ENCODE results near the gene DAAM2. TPM values are rescaled to one million over a fixed set of nuclear protein-coding genes. Genes with fewer than 3 reads are reported as not detected.

DAAM2 gene
- total RNA-seq, 3 donors from 2014 or later, result 16.2 to 59.5 (median 41.3) TPM

DNA sequence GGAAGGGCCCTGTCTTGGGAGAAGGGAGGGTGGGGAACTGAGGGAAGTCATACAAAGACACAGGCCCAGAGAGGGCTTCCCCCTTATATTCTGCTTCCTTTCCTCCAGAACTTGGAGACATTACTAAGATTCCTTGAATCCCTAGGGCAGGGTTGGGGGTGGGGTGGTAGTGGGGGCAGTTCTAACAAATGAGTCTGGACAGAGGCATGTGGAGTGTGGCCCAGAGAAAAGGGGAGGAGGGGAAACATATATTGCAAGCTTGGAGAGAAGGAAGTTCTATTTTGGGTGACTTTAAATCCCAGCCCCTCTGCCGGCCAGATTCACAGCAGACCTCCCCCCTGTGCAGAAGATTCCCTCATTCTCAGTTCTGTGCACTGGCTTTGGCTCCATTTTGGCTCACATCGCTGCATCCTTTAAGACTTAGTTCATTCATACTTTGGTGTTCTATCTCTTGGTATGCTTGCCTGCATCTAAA, 43.7 kb downstream of the DAAM2 start:
- TF ChIP-seq POLR2AphosphoS5 (IDR thresholded peaks at IDR 0.05), result no peak
- TF ChIP-seq POLR2A (IDR thresholded peaks at IDR 0.05), result no peak
- TF ChIP-seq, protein P1, sequence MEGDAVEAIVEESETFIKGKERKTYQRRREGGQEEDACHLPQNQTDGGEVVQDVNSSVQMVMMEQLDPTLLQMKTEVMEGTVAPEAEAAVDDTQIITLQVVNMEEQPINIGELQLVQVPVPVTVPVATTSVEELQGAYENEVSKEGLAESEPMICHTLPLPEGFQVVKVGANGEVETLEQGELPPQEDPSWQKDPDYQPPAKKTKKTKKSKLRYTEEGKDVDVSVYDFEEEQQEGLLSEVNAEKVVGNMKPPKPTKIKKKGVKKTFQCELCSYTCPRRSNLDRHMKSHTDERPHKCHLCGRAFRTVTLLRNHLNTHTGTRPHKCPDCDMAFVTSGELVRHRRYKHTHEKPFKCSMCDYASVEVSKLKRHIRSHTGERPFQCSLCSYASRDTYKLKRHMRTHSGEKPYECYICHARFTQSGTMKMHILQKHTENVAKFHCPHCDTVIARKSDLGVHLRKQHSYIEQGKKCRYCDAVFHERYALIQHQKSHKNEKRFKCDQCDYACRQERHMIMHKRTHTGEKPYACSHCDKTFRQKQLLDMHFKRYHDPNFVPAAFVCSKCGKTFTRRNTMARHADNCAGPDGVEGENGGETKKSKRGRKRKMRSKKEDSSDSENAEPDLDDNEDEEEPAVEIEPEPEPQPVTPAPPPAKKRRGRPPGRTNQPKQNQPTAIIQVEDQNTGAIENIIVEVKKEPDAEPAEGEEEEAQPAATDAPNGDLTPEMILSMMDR (IDR thresholded peaks at IDR 0.05), result no peak
- peak overlapping the region in 1 of 2 donors; percentile 29 for H3K27ac ChIP-seq
- intact Hi-C loops (cut with DNase I; ENCODE audit: low total_unique reads), result no loop called here
- H3K9me3 ChIP-seq, result no peaks in the 10 kb centered on the region
- no peaks in the 10 kb centered on the region for H3K4me1 ChIP-seq
- no peaks in the 10 kb centered on the region for H3K27me3 ChIP-seq
- H3K36me3 ChIP-seq, result no peaks in the 10 kb centered on the region
- H3K4me3 ChIP-seq, result no peak overlapping the region
- DNase-seq (ENCODE audit: low spot score in 2 of 2), result no peak

DNA sequence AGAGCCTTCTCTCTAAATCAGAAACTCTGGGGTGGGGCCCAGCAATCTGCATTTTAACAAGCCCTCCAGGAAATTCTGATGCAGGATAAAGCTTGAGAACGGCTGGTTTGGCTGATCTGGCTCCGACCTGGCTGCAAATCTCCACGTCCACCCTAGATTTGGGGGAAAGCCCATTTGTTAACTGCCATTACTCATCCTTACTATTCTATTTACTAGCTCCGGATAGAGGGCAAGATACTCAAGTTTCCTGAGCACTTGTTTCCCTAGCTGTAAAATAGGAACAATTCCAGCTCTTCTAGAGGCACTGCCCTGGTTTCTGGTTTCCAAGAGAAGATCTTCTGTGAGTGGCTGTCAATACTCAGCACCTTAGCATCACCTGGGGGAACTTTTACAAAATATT, 44.4 kb downstream of the DAAM2 start:
- DNase-seq (ENCODE audit: low spot score in 2 of 2), result no peak
- H3K9me3 ChIP-seq, result no peaks in the 10 kb centered on the region
- no peaks in the 10 kb centered on the region for H3K27me3 ChIP-seq
- intact Hi-C loops (cut with DNase I; ENCODE audit: low total_unique reads), result no loop called here
- no peak overlapping the region for H3K4me3 ChIP-seq
- TF ChIP-seq, protein P1 (IDR thresholded peaks at IDR 0.05), result no peak
- TF ChIP-seq POLR2A (IDR thresholded peaks at IDR 0.05), result no peak
- no peak for TF ChIP-seq POLR2AphosphoS5 (IDR thresholded peaks at IDR 0.05)
- no peaks in the 10 kb centered on the region for H3K4me1 ChIP-seq
- H3K27ac ChIP-seq, result no peak overlapping the region
- H3K36me3 ChIP-seq, result no peaks in the 10 kb centered on the region

DNA sequence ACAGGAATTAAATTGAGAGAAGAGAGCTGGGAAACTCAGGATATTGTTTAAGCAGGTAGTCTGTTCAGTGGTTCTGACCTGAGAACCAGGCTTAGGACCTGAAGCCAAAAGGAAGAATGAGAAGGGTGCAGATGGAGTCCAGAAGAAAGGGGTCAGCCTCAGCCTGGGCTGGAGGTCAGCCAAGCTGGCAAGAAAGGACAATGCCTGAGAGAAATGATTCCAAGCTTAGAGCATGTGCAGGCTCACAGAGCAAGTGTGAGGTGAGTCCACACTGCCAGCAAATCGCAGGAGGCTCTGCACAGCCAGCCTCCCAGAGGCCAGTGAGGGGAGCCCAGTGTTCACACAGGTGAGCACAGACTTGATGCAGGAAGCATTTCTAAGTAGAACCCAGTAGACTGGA, 47.3 kb downstream of the DAAM2 start:
- no peak for TF ChIP-seq POLR2A (IDR thresholded peaks at IDR 0.05)
- TF ChIP-seq POLR2AphosphoS5 (IDR thresholded peaks at IDR 0.05), result no peak
- TF ChIP-seq, protein P1 (IDR thresholded peaks at IDR 0.05), result no peak
- intact Hi-C loops (cut with DNase I; ENCODE audit: low total_unique reads), result no loop called here
- Histone ChIP-seq H3K4me1 (no peaks in the 10 kb centered on the region), H3K27me3 (no peaks in the 10 kb centered on the region), H3K9me3 (no peaks in the 10 kb centered on the region), H3K4me3 (no peak overlapping the region), H3K27ac (no peak overlapping the region), H3K36me3 (no peaks in the 10 kb centered on the region)
- no peak for DNase-seq (ENCODE audit: low spot score in 2 of 2)

DNA sequence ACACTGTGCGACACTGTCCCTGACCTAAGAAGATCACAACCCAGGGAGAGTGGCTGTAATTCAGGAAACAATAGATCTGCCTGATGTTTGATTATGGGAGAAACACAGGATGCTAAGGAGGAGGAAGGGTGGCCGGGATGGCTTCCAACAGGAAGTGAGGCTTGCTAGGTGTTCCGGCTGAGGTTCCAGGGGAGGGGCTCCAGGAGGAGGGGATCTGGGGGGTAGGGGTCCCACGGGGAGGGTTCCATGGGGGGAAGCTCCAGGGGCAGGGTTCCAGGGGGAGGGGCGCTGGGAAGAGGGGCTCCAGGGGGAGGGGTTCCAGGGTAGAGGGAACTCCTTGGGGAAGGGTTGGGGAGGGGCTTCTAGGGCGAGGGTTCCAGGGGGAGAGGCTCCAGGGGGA, 48.6 kb downstream of the DAAM2 start:
- intact Hi-C loops (cut with DNase I; ENCODE audit: low total_unique reads), result no loop called here
- TF ChIP-seq, protein P1 (IDR thresholded peaks at IDR 0.05), result no peak
- no peak for TF ChIP-seq POLR2A (IDR thresholded peaks at IDR 0.05)
- no peak for TF ChIP-seq POLR2AphosphoS5 (IDR thresholded peaks at IDR 0.05)
- H3K27ac ChIP-seq, result peak overlapping the region in 1 of 2 donors; percentile 30
- H3K4me1 ChIP-seq, result no peaks in the 10 kb centered on the region
- no peak overlapping the region for H3K4me3 ChIP-seq
- DNase-seq (ENCODE audit: low spot score in 2 of 2), result no peak
- H3K36me3 ChIP-seq, result no peaks in the 10 kb centered on the region
- H3K9me3 ChIP-seq, result no peaks in the 10 kb centered on the region
- no peaks in the 10 kb centered on the region for H3K27me3 ChIP-seq

DNA sequence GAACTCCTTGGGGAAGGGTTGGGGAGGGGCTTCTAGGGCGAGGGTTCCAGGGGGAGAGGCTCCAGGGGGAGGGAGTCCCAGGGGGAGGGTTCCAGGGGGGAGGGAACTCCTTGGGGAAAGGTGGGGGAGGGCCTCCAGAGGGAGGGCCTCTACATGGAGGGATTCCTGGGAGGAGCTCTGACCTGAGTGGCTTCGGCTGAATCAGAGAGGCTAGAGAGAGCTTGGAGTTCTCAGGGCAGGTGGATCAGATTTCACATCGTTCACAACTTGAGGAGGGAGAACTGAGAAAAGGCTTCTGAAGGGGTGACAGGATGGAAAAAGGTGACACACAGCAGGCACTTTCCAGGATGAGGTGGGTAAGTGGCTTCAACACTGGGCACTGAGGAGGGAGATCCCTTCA, 49.1 kb downstream of the DAAM2 start:
- peak overlapping the region in 1 of 2 donors; percentile 30 for H3K27ac ChIP-seq
- no peaks in the 10 kb centered on the region for H3K4me1 ChIP-seq
- intact Hi-C loops (cut with DNase I; ENCODE audit: low total_unique reads), result no loop called here

More for the DNA sequence above, 49.1 kb downstream of the DAAM2 start:
- Histone ChIP-seq H3K36me3 (no peaks in the 10 kb centered on the region), H3K27me3 (no peaks in the 10 kb centered on the region), H3K4me3 (no peak overlapping the region), H3K9me3 (no peaks in the 10 kb centered on the region)
- TF ChIP-seq, protein P1 (IDR thresholded peaks at IDR 0.05), result no peak
- no peak for TF ChIP-seq POLR2AphosphoS5 (IDR thresholded peaks at IDR 0.05)
- TF ChIP-seq POLR2A (IDR thresholded peaks at IDR 0.05), result no peak
- no peak for DNase-seq (ENCODE audit: low spot score in 2 of 2)

Data from breast epithelium (tissue), 4 donors.